Activated CD4-positive, alpha-beta T cell treated with anti-CD3 and anti-CD28 coated beads, Interleukin-2, Interleukin-6, amounts not matched to agents 100 ng/mL and 50 ng/mL, durations not matched to agents 16 hours and 8 hours (primary cell): ENCODE data around the gene TBC1D14.

Experiments
- DNase-seq: peaks from one replicate; pipeline ENCODE4 v3.0.0-alpha.2; 2020

TBC1D14 gene

GRCh38 chr4:7025040-7025602 lies 115.5 kb downstream of the TBC1D14 start:
- no peak for DNase-seq

GRCh38 chr4:7026107-7026506 lies 116.5 kb downstream of the TBC1D14 start:
- DNase-seq: no peak

- no peak for DNase-seq
Measured at GRCh38 chr4:7027284-7027683, 117.7 kb downstream of the TBC1D14 start.

DNA sequence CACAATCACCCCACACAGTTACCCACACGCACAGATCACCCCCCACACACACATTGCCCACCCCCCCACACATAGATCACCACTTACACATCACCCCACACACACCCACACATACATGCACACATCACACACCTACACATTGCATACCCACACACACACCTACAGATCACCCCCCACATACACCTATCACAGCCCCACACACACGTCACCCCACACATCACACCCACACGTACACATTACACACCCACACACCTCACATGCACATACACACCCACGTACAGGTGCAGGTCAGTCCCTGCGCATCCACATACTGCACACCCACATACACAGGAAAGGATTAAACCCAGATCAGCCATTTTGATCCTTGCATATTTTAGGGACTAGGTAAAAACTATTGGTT lies 118.3 kb downstream of the TBC1D14 start:
- no peak for DNase-seq

DNA sequence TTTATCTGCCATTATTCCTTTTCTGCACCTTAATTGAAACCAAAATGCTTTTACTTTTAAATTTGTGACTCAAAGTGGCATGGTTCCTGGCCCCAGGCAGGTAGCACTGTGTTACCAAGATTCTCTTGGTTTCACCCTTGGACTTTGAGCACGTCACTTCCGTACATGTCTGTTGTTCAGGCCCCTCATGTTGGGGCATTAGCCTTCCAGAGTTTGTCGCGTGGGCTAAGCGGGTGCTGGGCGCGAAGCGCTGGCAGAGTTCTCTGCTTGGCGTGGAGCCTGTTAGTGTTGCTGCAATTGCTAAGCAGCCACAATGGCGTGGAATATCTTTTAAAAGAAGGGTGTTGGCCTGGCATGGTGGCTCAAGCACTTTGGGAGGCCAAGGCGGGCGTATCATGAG lies 119.6 kb downstream of the TBC1D14 start:
- no peak for DNase-seq

DNA sequence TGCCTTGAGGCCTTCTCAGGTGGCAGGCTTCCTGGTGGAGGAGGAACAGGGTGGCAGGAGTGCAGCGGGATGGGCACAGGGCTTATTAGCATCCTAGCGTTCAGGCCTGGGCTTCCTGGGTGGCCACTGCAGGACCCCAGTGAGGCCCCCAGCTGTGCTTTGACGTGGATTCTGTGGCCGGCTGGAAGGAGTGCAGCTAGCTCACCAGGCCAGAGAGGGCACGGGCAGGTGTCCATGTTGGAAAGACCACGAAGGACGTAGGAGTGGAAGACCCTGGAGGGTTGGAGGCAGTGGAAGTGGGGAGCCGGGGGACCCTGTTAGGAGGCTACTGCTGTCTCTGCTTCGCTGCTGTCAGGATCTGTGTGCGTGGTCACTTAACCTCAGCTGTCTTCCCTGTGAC lies 120.3 kb downstream of the TBC1D14 start:
- no peak for DNase-seq

- no peak for DNase-seq
Measured at GRCh38 chr4:7030856-7031255, 121.2 kb downstream of the TBC1D14 start.

DNA sequence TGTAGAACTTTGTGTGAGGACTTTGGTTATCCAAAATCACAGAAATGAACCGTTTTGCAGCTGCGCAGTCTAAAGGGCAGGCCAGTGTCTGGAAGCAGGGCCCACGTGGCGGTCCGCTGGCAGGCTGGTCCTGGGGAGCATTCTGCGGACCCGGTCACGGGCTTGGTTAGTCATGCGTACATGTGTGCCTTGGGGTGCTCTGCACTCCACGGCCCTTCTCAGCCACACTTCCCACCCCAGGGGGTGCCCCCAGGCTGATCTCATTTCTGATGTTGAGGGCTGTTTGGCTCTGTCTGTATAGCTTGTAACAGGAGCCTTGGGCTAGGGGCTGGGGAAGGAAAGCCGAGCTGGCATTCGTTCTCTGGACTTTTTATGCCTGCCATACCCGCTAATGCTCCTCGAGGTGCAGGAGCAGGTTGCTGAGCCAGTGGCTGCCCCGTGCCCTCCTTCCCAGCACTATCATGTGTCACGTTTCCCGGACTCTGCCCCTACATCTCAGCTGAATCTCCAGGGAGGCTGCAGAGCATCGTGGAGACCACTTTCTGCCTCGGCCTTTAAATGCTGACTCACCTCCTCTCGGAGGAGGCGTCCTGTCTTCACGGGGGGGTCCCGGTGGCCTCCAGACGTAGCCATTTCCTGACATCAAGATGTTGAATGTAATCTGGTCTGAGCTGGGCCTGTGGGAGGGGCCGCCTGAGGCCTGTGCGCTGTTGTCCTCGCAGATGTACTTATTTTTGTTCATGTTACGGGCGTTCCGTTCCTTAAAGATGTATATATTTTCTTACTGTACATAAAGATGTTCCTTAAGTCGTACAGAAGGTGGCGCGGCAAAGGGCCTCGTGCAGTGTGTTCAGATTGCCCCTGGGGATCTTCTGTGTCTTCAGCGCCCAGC lies 122.2 kb downstream of the TBC1D14 start:
- DNase-seq: no peak

- DNase-seq: no peak
Measured at GRCh38 chr4:7032596-7032995, 123.0 kb downstream of the TBC1D14 start.

DNA sequence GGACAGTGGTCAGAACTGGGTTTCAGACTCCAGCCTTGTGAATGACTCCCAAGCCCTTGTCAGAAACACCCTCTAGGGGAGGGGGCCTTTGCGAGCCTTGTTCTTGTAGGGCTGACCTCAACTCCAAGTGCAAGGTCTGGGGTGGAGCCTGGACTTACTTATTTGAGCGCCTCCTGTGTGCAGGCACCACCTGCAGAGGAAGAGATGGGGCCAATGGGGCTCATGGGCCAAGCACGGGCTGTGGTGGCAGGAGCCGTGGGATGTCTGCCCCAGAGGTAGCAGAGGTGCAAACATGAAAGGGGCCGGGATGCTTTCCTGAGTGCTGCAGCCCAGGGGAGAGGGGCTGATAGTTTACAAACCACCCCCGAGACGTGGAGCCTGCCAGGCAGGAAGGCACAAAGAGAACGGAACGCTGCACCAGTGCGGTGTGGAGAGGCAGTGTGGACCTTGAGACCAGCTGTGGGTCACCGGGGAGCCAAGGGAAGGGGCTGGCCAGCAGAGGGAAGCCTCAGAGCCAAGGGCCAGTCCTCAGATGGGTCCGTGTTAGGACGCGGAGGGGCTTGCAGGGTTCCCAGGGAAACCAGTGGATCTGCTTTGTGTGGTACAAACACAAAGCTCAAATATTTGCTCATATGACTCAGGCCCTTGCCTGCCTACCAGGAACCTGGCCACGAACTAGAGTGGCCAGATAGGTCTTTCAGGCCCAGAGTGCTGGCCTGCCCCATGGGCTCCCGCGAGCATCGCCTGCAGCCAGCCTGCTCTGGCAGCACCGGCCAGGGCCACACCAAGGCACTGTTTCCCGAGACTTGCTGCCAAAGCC lies 124.8 kb downstream of the TBC1D14 start:
- DNase-seq: no peak

DNA sequence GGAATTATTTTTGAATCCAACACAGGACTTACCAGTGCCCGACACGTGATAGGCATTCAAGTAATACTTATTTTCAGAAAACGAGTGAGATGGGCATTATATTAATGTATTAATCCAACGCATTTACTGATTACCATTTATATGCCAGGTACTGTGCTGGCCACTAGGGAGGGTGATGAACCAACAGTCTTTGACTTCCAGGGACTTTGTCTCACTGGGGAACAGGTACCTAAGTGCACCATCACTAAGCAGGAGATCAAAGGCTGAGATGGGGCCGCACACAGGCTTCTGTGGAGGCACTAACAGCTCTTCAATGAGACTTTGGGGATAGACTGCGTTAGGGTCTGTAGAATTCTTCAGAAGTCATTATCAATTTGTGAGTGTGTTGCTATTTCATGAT lies 127.8 kb downstream of the TBC1D14 start:
- no peak for DNase-seq

DNA sequence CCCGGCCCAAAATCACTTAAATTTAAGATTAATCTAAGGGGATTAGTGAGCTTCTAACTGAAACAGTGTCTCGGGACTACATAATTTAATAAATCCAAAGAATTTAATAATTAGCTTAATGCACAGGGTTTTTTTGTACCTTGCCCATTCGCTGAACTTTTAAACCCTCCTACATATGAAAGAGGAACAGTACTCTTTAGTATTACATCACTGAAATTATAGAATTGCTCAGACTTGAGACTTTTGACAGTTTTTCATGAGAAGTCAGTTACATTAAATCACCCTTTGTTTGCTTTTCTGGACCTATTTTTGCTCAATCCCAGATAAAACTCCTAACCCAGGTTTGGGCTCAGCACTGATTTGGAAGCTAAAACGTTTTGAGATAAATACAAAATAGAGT lies 131.1 kb downstream of the TBC1D14 start:
- no peak for DNase-seq

DNA sequence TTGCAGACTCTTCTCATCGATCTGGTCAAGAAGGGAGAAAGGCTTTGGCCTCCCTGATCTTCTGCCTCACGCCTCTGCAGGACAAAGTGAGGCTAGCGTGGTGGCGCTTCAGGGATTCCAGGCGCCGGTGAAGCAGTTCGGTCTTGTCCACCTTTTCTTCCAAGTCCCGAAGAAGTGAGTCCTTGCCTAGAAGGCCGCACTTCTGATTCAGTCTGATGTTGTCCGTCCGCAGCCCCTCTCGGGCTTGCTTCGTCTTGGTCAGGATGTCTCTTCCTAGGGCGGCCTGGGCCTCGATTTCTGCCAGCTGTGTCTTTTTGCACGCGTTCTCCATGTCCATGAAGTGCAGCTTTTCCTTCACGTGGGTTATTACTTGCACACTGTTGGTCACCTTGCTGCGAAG lies 131.6 kb downstream of the TBC1D14 start:
- DNase-seq: no peak

DNA sequence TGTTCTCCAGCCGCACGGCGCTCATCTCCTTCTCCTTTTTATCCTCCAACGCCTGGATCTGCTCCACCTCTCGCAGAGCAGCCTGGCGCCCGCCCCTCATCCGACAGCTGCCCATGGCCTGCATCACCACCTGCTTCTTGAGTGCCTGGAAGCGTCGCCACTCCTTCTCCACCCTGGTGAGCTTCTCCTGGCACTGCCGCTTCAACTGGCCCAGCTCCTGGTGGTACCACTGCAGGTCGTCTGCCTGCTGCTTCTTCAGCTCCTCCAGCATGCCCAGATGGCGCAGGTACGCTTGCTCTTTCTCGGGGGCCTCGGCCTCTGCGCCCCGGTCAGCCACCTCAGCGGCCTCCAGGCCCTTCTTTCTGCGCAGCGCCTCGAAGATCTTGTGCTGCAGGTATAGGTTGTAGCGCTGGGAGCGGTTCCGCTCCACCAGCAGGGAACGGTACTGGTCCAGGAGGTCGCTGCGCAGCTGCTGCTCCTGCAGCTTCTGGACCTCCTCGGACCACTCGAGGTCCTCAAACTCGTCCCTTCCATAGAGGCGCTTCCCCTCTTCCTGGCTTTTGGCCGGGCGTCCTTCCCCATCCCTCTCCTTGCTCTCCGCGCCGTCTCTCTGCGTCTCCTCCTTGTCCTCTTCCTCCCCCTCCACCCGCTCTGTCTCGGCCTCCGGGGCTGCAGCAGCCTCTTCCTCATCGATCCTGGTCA lies 132.3 kb downstream of the TBC1D14 start:
- no peak for DNase-seq

DNA sequence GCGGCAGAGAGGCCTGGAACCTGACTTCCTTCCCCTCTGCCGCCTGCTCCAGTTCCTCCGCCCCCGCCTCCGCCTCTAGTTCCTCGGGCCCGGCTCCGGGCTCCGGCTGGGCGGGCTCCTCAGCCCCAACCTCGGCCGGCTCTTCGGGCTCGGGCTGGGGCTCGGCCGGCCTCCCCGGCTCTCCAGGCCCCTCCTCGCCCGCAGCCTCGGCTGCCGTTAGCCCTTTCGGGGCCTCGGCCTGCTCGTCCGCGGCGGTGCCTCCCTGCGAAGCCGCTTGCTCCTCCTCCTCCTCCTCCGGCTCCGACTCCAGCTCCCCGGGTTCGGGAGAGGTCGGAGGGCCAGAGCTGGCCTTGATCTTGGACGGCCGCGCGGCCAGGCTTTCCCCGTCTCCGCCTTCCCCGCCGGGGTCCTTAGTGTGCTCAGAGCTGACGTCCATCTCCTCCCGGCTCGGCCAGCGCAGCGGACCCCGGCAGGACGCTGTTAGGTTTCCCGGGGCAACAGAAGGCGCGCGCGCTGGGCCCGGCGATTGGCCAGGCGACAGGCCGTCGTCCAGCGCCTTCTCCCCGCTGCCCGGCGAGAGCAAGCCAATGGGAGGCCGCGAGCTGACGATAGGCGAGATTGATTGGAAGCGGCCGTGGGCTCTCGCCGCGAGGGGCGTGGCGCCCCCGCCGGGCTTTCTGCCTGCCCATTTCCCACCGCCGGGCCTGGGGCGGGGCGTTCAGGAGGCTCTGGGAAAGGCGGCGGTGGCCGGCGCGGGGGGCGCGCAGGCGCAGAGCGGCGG lies 133.1 kb downstream of the TBC1D14 start:
- DNase-seq: peak; percentile 97

GRCh38 chr4:7043284-7044136 lies 133.9 kb downstream of the TBC1D14 start, which contains the start of gene TADA2B:
TADA2B (plus strand) TSS chr4:7043372; CDS start chr4:7043580, 208 bp downstream.
- DNase-seq: peak; percentile 51

GRCh38 chr4:7044137-7044930 lies 134.7 kb downstream of the TBC1D14 start:
- no peak for DNase-seq

DNA sequence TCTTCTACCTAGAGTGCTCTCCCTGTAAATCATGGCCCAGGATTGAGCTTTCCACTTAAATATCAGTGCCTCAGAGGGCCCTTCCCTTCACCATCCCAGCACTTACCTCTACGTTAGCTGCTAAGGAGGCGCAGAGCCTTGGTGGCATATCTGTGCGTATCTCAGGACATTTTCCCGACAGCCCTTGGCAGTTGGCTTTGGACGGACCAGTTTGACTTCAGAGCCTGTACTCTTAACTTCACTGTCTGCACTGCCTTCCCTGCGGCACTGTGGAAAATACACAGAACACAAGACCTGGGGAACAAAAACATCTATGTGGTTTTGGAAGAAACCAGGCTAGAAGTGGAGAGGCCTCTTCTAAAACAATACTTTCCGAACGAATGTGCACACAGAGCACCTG lies 135.9 kb downstream of the TBC1D14 start:
- no peak for DNase-seq

- peak; percentile 21 for DNase-seq
Measured at GRCh38 chr4:7045961-7046921, 136.6 kb downstream of the TBC1D14 start.
